HG03108 (cell line): Measurements from ENCODE around the gene HPGDS.
"Not testable (repeated sequence)": the region's sequence is repeated elsewhere in the genome, so short reads cannot be mapped to it uniquely, and the experiment has no call there.

Experiments
- ATAC-seq: cut with Tn5 transposase; IDR thresholded peaks from one replicate; pipeline ENCODE4 v1.9.1; 2021; ENCODE audit warnings: moderate library complexity; ENCODE audit not compliant: unreplicated experiment

Gene HPGDS

GRCh38 chr4:94358101-94358500 lies 15.5 kb upstream of the HPGDS start:
- no peak for ATAC-seq

GRCh38 chr4:94357624-94358023 lies 15.0 kb upstream of the HPGDS start:
- ATAC-seq = no peak

- ATAC-seq = no peak
Measured at GRCh38 chr4:94356444-94356843, 13.8 kb upstream of the HPGDS start.

- no peak for ATAC-seq
Measured at GRCh38 chr4:94354474-94354896, 11.8 kb upstream of the HPGDS start.

GRCh38 chr4:94352996-94353395 lies 10.4 kb upstream of the HPGDS start:
- no peak for ATAC-seq

GRCh38 chr4:94352163-94352562 lies 9.5 kb upstream of the HPGDS start:
- ATAC-seq = no peak

GRCh38 chr4:94351319-94351718 lies 8.7 kb upstream of the HPGDS start:
- ATAC-seq = no peak

- ATAC-seq = no peak
Measured at GRCh38 chr4:94350095-94350494, 7.5 kb upstream of the HPGDS start.

- no peak for ATAC-seq
Measured at GRCh38 chr4:94349193-94349592, 6.6 kb upstream of the HPGDS start.

- no peak for ATAC-seq
Measured at GRCh38 chr4:94348666-94349065, 6.0 kb upstream of the HPGDS start.

GRCh38 chr4:94346541-94346940 lies 3.9 kb upstream of the HPGDS start:
- ATAC-seq = no peak

- ATAC-seq = no peak
Measured at GRCh38 chr4:94345969-94346368, 3.3 kb upstream of the HPGDS start.

- no peak for ATAC-seq
Measured at GRCh38 chr4:94345266-94345665, 2.6 kb upstream of the HPGDS start.

GRCh38 chr4:94344457-94344856 lies 1.8 kb upstream of the HPGDS start:
- no peak for ATAC-seq

- no peak for ATAC-seq
Measured at GRCh38 chr4:94341481-94342370, 910 bp downstream of the HPGDS start.

GRCh38 chr4:94339779-94340178 lies 2.9 kb downstream of the HPGDS start:
- ATAC-seq = no peak

GRCh38 chr4:94338681-94339351 lies 3.8 kb downstream of the HPGDS start:
- ATAC-seq = no peak

- not testable (repeated sequence) for ATAC-seq
Measured at GRCh38 chr4:94336791-94337190, 5.8 kb downstream of the HPGDS start.

GRCh38 chr4:94336303-94336702 lies 6.3 kb downstream of the HPGDS start:
- ATAC-seq = no peak

- ATAC-seq = no peak
Measured at GRCh38 chr4:94334962-94335361, 7.7 kb downstream of the HPGDS start.

- no peak for ATAC-seq
Measured at GRCh38 chr4:94334476-94334875, 8.2 kb downstream of the HPGDS start.

- no peak for ATAC-seq
Measured at GRCh38 chr4:94333866-94334265, 8.8 kb downstream of the HPGDS start.
